Left kidney (tissue), 2 donors: ENCODE measurements around the gene CCDC197. TPM values are rescaled to one million over a fixed set of nuclear protein-coding genes. Genes with fewer than 3 reads are reported as not detected.

ENCODE experiments used
- DNase-seq: peaks from one replicate; pipeline ENCODE4 v3.0.0-alpha.2; 2013
- polyA plus RNA-seq: library from polyadenylated mRNA; unstranded; fragments of 120-200 nt; gene quantifications from one replicate; pipeline ENCODE4 v1.2.1, GENCODE V29; 2013; ENCODE audit not compliant: insufficient read length

CCDC197 gene
- polyA plus RNA-seq, 1 donor: not detected

- peak; percentile 100 for DNase-seq
Observed at GRCh38 chr14:94026173-94026888, 29.2 kb downstream of the CCDC197 start, which contains the start of gene OTUB2. OTUB2 (plus strand) TSS chr14:94026340; CDS start chr14:94026538, 198 bp downstream.

GRCh38 chr14:94026889-94027469 is 29.9 kb downstream of the CCDC197 start:
- DNase-seq: no peak

GRCh38 chr14:94027566-94028449 is 30.7 kb downstream of the CCDC197 start:
- DNase-seq: no peak

GRCh38 chr14:94028450-94028826 is 31.3 kb downstream of the CCDC197 start:
- DNase-seq: no peak

- no peak for DNase-seq
Observed at GRCh38 chr14:94029265-94029664, 32.2 kb downstream of the CCDC197 start.

- DNase-seq: no peak
Observed at GRCh38 chr14:94029671-94030203, 32.6 kb downstream of the CCDC197 start.

GRCh38 chr14:94030571-94030970 is 33.5 kb downstream of the CCDC197 start:
- no peak for DNase-seq

GRCh38 chr14:94031161-94031882 is 34.2 kb downstream of the CCDC197 start:
- no peak for DNase-seq

GRCh38 chr14:94031883-94032279 is 34.8 kb downstream of the CCDC197 start:
- no peak for DNase-seq

GRCh38 chr14:94034886-94035285 is 37.8 kb downstream of the CCDC197 start:
- DNase-seq: no peak

GRCh38 chr14:94036313-94037167 is 39.4 kb downstream of the CCDC197 start:
- DNase-seq: no peak

GRCh38 chr14:94037954-94038353 is 40.9 kb downstream of the CCDC197 start:
- no peak for DNase-seq

- DNase-seq: no peak
Observed at GRCh38 chr14:94038510-94038909, 41.4 kb downstream of the CCDC197 start.

GRCh38 chr14:94038921-94039629 is 42.0 kb downstream of the CCDC197 start:
- DNase-seq: no peak

- no peak for DNase-seq
Observed at GRCh38 chr14:94040247-94040646, 43.1 kb downstream of the CCDC197 start.

- no peak for DNase-seq
Observed at GRCh38 chr14:94040796-94041195, 43.7 kb downstream of the CCDC197 start.

GRCh38 chr14:94041551-94042346 is 44.6 kb downstream of the CCDC197 start:
- DNase-seq: no peak

- no peak for DNase-seq
Observed at GRCh38 chr14:94042433-94043091, 45.5 kb downstream of the CCDC197 start.
